ENCODE data around the gene RNF213. TPM values are rescaled to one million over a fixed set of nuclear protein-coding genes. Genes with fewer than 3 reads are reported as not detected.

Gene RNF213
- total RNA-seq, 1 experiment from 2014 or later: 44.5 TPM

GRCh38 chr17:80397034-80397387 is 136.4 kb downstream of the RNF213 start:
- Histone ChIP-seq H3K4me1 (ENCODE audit: control insufficient read depth in 1 of 2, insufficient read depth in 2 of 2, low read length in 2 of 2) (0 out of 4 replicates have a peak, but pooled peaks cover 0 to 2% of the 10 kb centered on the region in 2 experiments), H3K4me2 (ENCODE audit: low read length) (no peak overlapping the region), H3K9me2 (ENCODE audit: insufficient read depth) (no peaks in the 10 kb centered on the region), H3K79me2 (ENCODE audit: insufficient read depth, low read length) (no peaks in the 10 kb centered on the region), H2AFZ (ENCODE audit: low read depth, low read length, poor library complexity, severe bottlenecking) (no peak overlapping the region), H3K9ac (ENCODE audit: low read length) (no peak overlapping the region), H4K20me1 (ENCODE audit: insufficient read depth) (no peaks in the 10 kb centered on the region), H3K27ac (ENCODE audit: low read depth, low read length) (no peak overlapping the region), H3K9me3 (ENCODE audit: control insufficient read depth in 1 of 2, insufficient read depth in 1 of 2, low read depth in 1 of 2, low read length in 2 of 2) (no peaks in the 10 kb centered on the region), H3K27me3 (ENCODE audit: insufficient read depth, low read length) (no peaks in the 10 kb centered on the region), H3K4me3 (replicated peaks in 1 of 2; ENCODE audit: low read depth in 1 of 2, low read length in 2 of 2) (no peak overlapping the region), H3K36me3 (ENCODE audit: control insufficient read depth in 1 of 2, insufficient read depth in 2 of 2, low read length in 2 of 2) (no peaks in the 10 kb centered on the region)
- no TSS peak for BruUV-seq (replicated peaks)
- TF ChIP-seq ATF3 (IDR thresholded peaks at IDR 0.05) (no peak), JUND (IDR thresholded peaks at IDR 0.05) (no peak), EZH2 (IDR thresholded peaks at IDR 0.05) (no peak), POLR2A (IDR thresholded peaks at IDR 0.05; ENCODE audit: borderline replicate concordance, extremely low read depth, insufficient read depth, insufficient read length) (no peak), SIN3A (IDR thresholded peaks at IDR 0.05; ENCODE audit: low read depth) (no peak), CBX3 (IDR thresholded peaks at IDR 0.05; ENCODE audit: low read depth) (no peak), RAD21 (IDR thresholded peaks at IDR 0.05; ENCODE audit: low read depth) (no peak), ZFX (IDR thresholded peaks at IDR 0.05) (no peak), FOSL1 (IDR thresholded peaks at IDR 0.05; ENCODE audit: low read depth) (no peak), SRF (IDR thresholded peaks at IDR 0.05; ENCODE audit: low read depth) (no peak), TCF7L2 (IDR thresholded peaks at IDR 0.05; ENCODE audit: borderline replicate concordance, extremely low read depth, insufficient read depth, insufficient read length) (no peak), ELF1 (IDR thresholded peaks at IDR 0.05; ENCODE audit: borderline replicate concordance, low read depth) (no peak), MAX (IDR thresholded peaks at IDR 0.05) (no peak)
- DNase-seq (ENCODE audit: low read depth, low spot score): no peak
- ChIA-PET POLR2A (no interaction called here), CTCF (no interaction called here), RAD21 (ENCODE audit: low non-redundant PET in 1 of 2, low total read pairs in 2 of 2, uncharacterized antibody in 2 of 2, unreplicated experiment in 2 of 2) (no interaction called here)
- ATAC-seq: no peak
- intact Hi-C loops (cut with micrococcal nuclease): no loop called here

GRCh38 chr17:80397686-80398085 is 137.0 kb downstream of the RNF213 start:
- no peaks in the 10 kb centered on the region for H3K36me3 ChIP-seq (ENCODE audit: control insufficient read depth in 1 of 2, insufficient read depth in 2 of 2, low read length in 2 of 2)
- H4K20me1 ChIP-seq (ENCODE audit: insufficient read depth): no peaks in the 10 kb centered on the region
- RAD21 ChIA-PET (ENCODE audit: low non-redundant PET in 1 of 2, low total read pairs in 2 of 2, uncharacterized antibody in 2 of 2, unreplicated experiment in 2 of 2): no interaction called here
- H3K9me3 ChIP-seq (ENCODE audit: control insufficient read depth in 1 of 2, insufficient read depth in 1 of 2, low read depth in 1 of 2, low read length in 2 of 2): no peaks in the 10 kb centered on the region
- H3K27me3 ChIP-seq (ENCODE audit: insufficient read depth, low read length): no peaks in the 10 kb centered on the region
- H2AFZ ChIP-seq (ENCODE audit: low read depth, low read length, poor library complexity, severe bottlenecking): no peak overlapping the region
- CTCF ChIA-PET: no interaction called here
- intact Hi-C loops (cut with micrococcal nuclease): no loop called here
- BruUV-seq (replicated peaks): no TSS peak
- POLR2A ChIA-PET: no interaction called here
- no peaks in the 10 kb centered on the region for H3K79me2 ChIP-seq (ENCODE audit: insufficient read depth, low read length)
- H3K4me1 ChIP-seq (ENCODE audit: control insufficient read depth in 1 of 2, insufficient read depth in 2 of 2, low read length in 2 of 2): 0 out of 4 replicates have a peak, but pooled peaks cover 0 to 2% of the 10 kb centered on the region in 2 experiments
- H3K9ac ChIP-seq (ENCODE audit: low read length): no peak overlapping the region
- no peak for DNase-seq (ENCODE audit: low read depth, low spot score)
- no peaks in the 10 kb centered on the region for H3K9me2 ChIP-seq (ENCODE audit: insufficient read depth)
- ATAC-seq: no peak
- no peak overlapping the region for H3K27ac ChIP-seq (ENCODE audit: low read depth, low read length)
- no peak overlapping the region for H3K4me2 ChIP-seq (ENCODE audit: low read length)
- H3K4me3 ChIP-seq (replicated peaks in 1 of 2; ENCODE audit: low read depth in 1 of 2, low read length in 2 of 2): no peak overlapping the region
- no peak for TF ChIP-seq POLR2A (IDR thresholded peaks at IDR 0.05; ENCODE audit: borderline replicate concordance, extremely low read depth, insufficient read depth, insufficient read length)
- TF ChIP-seq ELF1 (IDR thresholded peaks at IDR 0.05; ENCODE audit: borderline replicate concordance, low read depth): no peak
- TF ChIP-seq SRF (IDR thresholded peaks at IDR 0.05; ENCODE audit: low read depth): no peak
- TF ChIP-seq TCF7L2 (IDR thresholded peaks at IDR 0.05; ENCODE audit: borderline replicate concordance, extremely low read depth, insufficient read depth, insufficient read length): no peak
- TF ChIP-seq SIN3A (IDR thresholded peaks at IDR 0.05; ENCODE audit: low read depth): no peak
- TF ChIP-seq REST (IDR thresholded peaks at IDR 0.05; ENCODE audit: low read depth): no peak
- TF ChIP-seq CBX3 (IDR thresholded peaks at IDR 0.05; ENCODE audit: low read depth): no peak
- TF ChIP-seq EZH2phosphoT487 (IDR thresholded peaks at IDR 0.05; ENCODE audit: borderline replicate concordance): no peak
- no peak for TF ChIP-seq CTCF (IDR thresholded peaks at IDR 0.05 in 2 of 3, conservative IDR thresholded peaks at IDR 0.05 in 1 of 3; ENCODE audit: borderline replicate concordance in 1 of 3, insufficient read depth in 1 of 3, low read depth in 2 of 3, low read length in 2 of 3)
